GM12878 (cell line): ENCODE data around the gene CACNA1A. TPM values are rescaled to one million over a fixed set of nuclear protein-coding genes. Genes with fewer than 3 reads are reported as not detected.

ENCODE experiments used
- ATAC-seq: fragments of 200-7000 bp; cut with Tn5 transposase; 3 replicates; pipeline ENCODE4 v1.9.1; 2020; ENCODE audit warnings: mild to moderate bottlenecking, moderate library complexity
- BruUV-seq: library from RNA; stranded (reverse); fragments of 400-500 nt; replicated peaks from 2 replicates; lab custom pipeline; 2021; lab: Mats Ljungman, UMichigan
- CTCF ChIA-PET: fragments of 300-600 bp; sonication (Branson Sonifier 250); formaldehyde crosslinking; extraction: SDS; loops from one replicate; lab custom pipeline; 2021; ENCODE audit warnings: inconsistent platforms; lab: Yijun Ruan, JAX
- POLR2A ChIA-PET: fragments of 350-600 bp; formaldehyde crosslinking; extraction: SDS; loops from one replicate; lab custom pipeline; 2021; ENCODE audit warnings: inconsistent platforms; lab: Charles Lee
- RAD21 ChIA-PET: fragments of 300-600 bp; sonication (Branson Sonifier 250); formaldehyde crosslinking; loops from one replicate; lab custom pipeline; 2023; ENCODE audit warnings: antibody characterized with exemption; ENCODE audit not compliant: unreplicated experiment; lab: Charles Lee
- SMC1A ChIA-PET: fragments of 300-600 bp; sonication (Branson Sonifier 250); formaldehyde crosslinking; loops from one replicate; lab custom pipeline; 2023; ENCODE audit not compliant: unreplicated experiment, uncharacterized antibody; lab: Charles Lee
- DNase-seq: peaks from one replicate; pipeline ENCODE4 v3.0.0-alpha.2; 2011; ENCODE audit warnings: low read depth, low spot score
- FAIRE-seq: peaks from 3 replicates; lab custom pipeline; 2011; peaks lifted over from hg19 to GRCh38; lab: Jason Lieb, UNC
- H2AFZ ChIP-seq: 2 replicates; pipeline ENCODE4 v1.6.0; 2011; ENCODE audit warnings: low read depth, low read length, control low read depth; ENCODE audit not compliant: control insufficient read depth
- H3K27ac ChIP-seq: 2 replicates; pipeline ENCODE4 v1.5.1; 2011; ENCODE audit warnings: control low read depth; ENCODE audit not compliant: control insufficient read depth, insufficient read depth
- H3K27me3 ChIP-seq, 2 experiments: replicated peaks in 1 of 2; 2 replicates each; pipeline versions ENCODE4 v1.6.0 to v1.6.1; 2011; ENCODE audit warnings: low read length in 1 of 2; ENCODE audit not compliant: control insufficient read depth in 2 of 2, insufficient read depth in 2 of 2
- H3K36me3 ChIP-seq, 2 experiments: 2 replicates each; pipeline ENCODE4 v1.5.1; 2011; ENCODE audit warnings: low read length in 1 of 2; ENCODE audit not compliant: control insufficient read depth in 2 of 2, insufficient read depth in 2 of 2
- H3K4me1 ChIP-seq: 2 replicates; pipeline ENCODE4 v1.6.1; 2011; ENCODE audit warnings: mild to moderate bottlenecking, low read length, moderate library complexity, mixed read lengths; ENCODE audit not compliant: control insufficient read depth, insufficient read depth
- H3K4me2 ChIP-seq: 2 replicates; pipeline ENCODE4 v1.6.0; 2011; ENCODE audit warnings: control low read depth; ENCODE audit not compliant: control insufficient read depth, insufficient read depth
- H3K4me3 ChIP-seq: fragments of 200-600 bp; sonication (generic); 2 replicates; pipeline ENCODE4 v1.5.1; 2016
- H3K79me2 ChIP-seq: 2 replicates; pipeline ENCODE4 v1.6.0; 2011; ENCODE audit warnings: low read length; ENCODE audit not compliant: control insufficient read depth, insufficient read depth
- H3K9ac ChIP-seq: 2 replicates; pipeline ENCODE4 v1.8.0; 2011; ENCODE audit warnings: low read length, control low read depth, mixed read lengths; ENCODE audit not compliant: control insufficient read depth, insufficient read depth
- H3K9me3 ChIP-seq: replicated peaks from 3 replicates; pipeline ENCODE4 v1.5.1; 2011; ENCODE audit warnings: mild to moderate bottlenecking, low read length; ENCODE audit not compliant: control insufficient read depth, insufficient read depth
- H4K20me1 ChIP-seq: 2 replicates; pipeline ENCODE4 v1.6.0; 2011; ENCODE audit not compliant: control insufficient read depth, insufficient read depth
- MXI1 ChIP-seq: fragments of 150-350 bp; IDR thresholded peaks from 2 replicates; pipeline ENCODE4 v1.6.1; 2011; ENCODE audit warnings: low read depth, mild to moderate bottlenecking, inconsistent platforms, low read length, improper control_type of control experiment
- NFYA ChIP-seq: IDR thresholded peaks from 2 replicates; pipeline ENCODE4 v1.6.1; 2011; ENCODE audit warnings: low read depth, mild to moderate bottlenecking, low read length, improper control_type of control experiment, borderline replicate concordance
- PML ChIP-seq: IDR thresholded peaks from 2 replicates; pipeline ENCODE4 v1.6.1; 2012; ENCODE audit warnings: low read length, inconsistent platforms
- SMAD5 ChIP-seq: IDR thresholded peaks from 2 replicates; pipeline ENCODE4 v1.6.1; 2016; ENCODE audit warnings: antibody characterized with exemption, low read depth
- SMC3 ChIP-seq: IDR thresholded peaks from 2 replicates; pipeline ENCODE4 v1.6.1; 2011; ENCODE audit warnings: low read length, improper control_type of control experiment, borderline replicate concordance
- USF2 ChIP-seq: IDR thresholded peaks from 2 replicates; pipeline ENCODE4 v1.6.1; 2011; ENCODE audit warnings: low read depth, low read length, improper control_type of control experiment, borderline replicate concordance
- ZBTB4 ChIP-seq: fragments of 450-650 bp; formaldehyde crosslinking; IDR thresholded peaks from 2 replicates; pipeline ENCODE4 v1.4.0; 2022; ENCODE audit warnings: mild to moderate bottlenecking, moderate library complexity
- ZNF274 ChIP-seq: IDR thresholded peaks from one replicate; pipeline ENCODE4 v1.8.0; 2011; ENCODE audit not compliant: insufficient read length, insufficient read depth
- WGBS: methylation state at CpG from one replicate; pipeline ENCODE4 v1.1.6; 2016; ENCODE audit warnings: low lambda C conversion rate; ENCODE audit not compliant: insufficient replicate concordance, insufficient coverage; ENCODE audit errors: missing lambda C conversion rate; 5-methylcytosine and 5-hydroxymethylcytosine counted together
- in situ Hi-C: fragments of 300-500 bp; cut with MboI; formaldehyde crosslinking; loops from 9 replicates; pipeline ENCODE4 v1.14.3; 2018; ENCODE audit warnings: mixed read lengths
- intact Hi-C: fragments of 100-400 bp; cut with micrococcal nuclease; formaldehyde crosslinking; loops from one replicate; pipeline ENCODE4 v1.14.2; 2022; ENCODE audit not compliant: unreplicated experiment
- polyA plus RNA-seq, 11 experiments: library from polyadenylated mRNA; depleted of rRNA in 4 of 11; unstranded in 6 of 11; stranded (reverse) in 5 of 11; fragments of >200 nt; fragmentation: Nextera tagmentation in 4 of 11; fragmentation: Illumina TruSeq in 1 of 11; extraction: Ambion mirVana in 4 of 11; extraction: Trizol in 1 of 11; gene quantifications; 1 replicate in 1 of 11; 2 replicates in 10 of 11; pipeline versions ENCODE4 v1.2.1 to v1.2.3, GENCODE V29; 2011 to 2016; ENCODE audit warnings: inconsistent platforms in 2 of 11, missing spikeins in 2 of 11, low read depth in 1 of 11
- total RNA-seq, 4 experiments: library from RNA; depleted of rRNA in 3 of 4; stranded (reverse); fragments of >200 nt in 3 of 4; fragmentation: Illumina TruSeq in 1 of 4; extraction: Trizol in 1 of 4; gene quantifications; 2 replicates each; pipeline versions ENCODE4 v1.2.1 to v1.2.3, GENCODE V29; 2013 to 2021
- TF ChIP-seq, protein P1 (sequence below): IDR thresholded peaks from 2 replicates; pipeline ENCODE4 v1.6.1; 2012; ENCODE audit warnings: mild to moderate bottlenecking, low read depth, low read length

Gene CACNA1A
- total and polyA plus RNA-seq, 10 of the 15 experiments (the other 5 are each of a cell fraction or from before 2014, with no cell fraction given): 1.1 to 4.4 (median 2.5) TPM

DNA sequence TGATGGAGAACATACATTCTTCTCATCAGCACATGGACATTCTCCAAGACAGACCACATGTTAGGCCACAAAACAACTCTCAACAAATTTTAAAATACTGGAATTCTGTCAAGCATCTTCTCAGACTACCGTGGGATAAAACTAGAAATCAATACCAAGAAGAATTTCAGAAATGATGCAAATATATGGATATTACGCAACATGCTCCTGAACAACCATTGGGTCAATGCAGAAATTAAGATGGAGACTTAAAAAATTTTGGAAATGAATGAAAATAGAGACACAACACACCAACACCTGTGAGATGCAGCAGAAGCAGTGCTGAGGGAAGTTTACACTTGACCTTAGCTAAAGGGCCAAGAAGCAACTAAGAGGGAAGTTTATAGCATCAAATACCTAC is 162.8 kb downstream of the CACNA1A start:
- no peaks in the 10 kb centered on the region for H3K79me2 ChIP-seq
- H3K9me3 ChIP-seq: no peaks in the 10 kb centered on the region
- intact Hi-C loops: no loop called here
- POLR2A ChIA-PET: no interaction called here
- no peak for ATAC-seq
- TF ChIP-seq, protein P1, sequence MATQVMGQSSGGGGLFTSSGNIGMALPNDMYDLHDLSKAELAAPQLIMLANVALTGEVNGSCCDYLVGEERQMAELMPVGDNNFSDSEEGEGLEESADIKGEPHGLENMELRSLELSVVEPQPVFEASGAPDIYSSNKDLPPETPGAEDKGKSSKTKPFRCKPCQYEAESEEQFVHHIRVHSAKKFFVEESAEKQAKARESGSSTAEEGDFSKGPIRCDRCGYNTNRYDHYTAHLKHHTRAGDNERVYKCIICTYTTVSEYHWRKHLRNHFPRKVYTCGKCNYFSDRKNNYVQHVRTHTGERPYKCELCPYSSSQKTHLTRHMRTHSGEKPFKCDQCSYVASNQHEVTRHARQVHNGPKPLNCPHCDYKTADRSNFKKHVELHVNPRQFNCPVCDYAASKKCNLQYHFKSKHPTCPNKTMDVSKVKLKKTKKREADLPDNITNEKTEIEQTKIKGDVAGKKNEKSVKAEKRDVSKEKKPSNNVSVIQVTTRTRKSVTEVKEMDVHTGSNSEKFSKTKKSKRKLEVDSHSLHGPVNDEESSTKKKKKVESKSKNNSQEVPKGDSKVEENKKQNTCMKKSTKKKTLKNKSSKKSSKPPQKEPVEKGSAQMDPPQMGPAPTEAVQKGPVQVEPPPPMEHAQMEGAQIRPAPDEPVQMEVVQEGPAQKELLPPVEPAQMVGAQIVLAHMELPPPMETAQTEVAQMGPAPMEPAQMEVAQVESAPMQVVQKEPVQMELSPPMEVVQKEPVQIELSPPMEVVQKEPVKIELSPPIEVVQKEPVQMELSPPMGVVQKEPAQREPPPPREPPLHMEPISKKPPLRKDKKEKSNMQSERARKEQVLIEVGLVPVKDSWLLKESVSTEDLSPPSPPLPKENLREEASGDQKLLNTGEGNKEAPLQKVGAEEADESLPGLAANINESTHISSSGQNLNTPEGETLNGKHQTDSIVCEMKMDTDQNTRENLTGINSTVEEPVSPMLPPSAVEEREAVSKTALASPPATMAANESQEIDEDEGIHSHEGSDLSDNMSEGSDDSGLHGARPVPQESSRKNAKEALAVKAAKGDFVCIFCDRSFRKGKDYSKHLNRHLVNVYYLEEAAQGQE: no peak
- TF ChIP-seq, all 136 proteins: peak for 0
- H3K27ac ChIP-seq: no peak overlapping the region
- no peaks in the 10 kb centered on the region for H4K20me1 ChIP-seq
- H3K9ac ChIP-seq: no peak overlapping the region
- no TSS peak for BruUV-seq
- no peaks in the 10 kb centered on the region for H3K27me3 ChIP-seq
- in situ Hi-C loops: no loop called here
- 0% methylated on average over 2 of the region's 2 CpGs for WGBS
- FAIRE-seq (no peak), DNase-seq (no peak)
- no peak overlapping the region for H2AFZ ChIP-seq
- no peak overlapping the region for H3K4me3 ChIP-seq
- H3K36me3 ChIP-seq: no peaks in the 10 kb centered on the region; a peak in 1 of 4 replicates
- H3K4me2 ChIP-seq: no peak overlapping the region
- H3K4me1 ChIP-seq: no peaks in the 10 kb centered on the region
- ChIA-PET CTCF (interaction anchor here (0.6 kb wide), 2 partner anchors 972 to 1228 kb away, joined by 3 read pairs; partner anchors contain the start of gene NDUFB7), RAD21 (no interaction called here), SMC1A (no interaction called here)

DNA sequence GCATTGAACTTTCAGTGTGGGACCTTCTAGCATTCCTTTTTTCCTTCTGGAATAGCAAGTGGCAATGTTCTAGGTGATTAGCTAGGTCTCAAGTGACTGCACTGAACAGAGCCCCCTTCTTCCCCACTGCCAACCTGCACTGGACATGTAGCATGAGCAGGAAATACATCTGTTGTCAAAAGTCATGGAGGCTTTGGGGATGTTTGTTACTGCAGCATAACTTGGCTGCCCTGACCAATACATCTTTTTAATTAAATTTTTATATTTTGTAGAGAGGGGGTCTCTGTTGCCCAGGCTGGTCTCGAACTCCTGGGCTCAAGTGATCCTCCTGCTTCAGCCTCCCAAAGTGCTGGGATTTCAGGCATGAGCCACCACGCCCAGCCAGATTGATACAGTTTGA is 163.6 kb downstream of the CACNA1A start:
- ChIA-PET POLR2A (no interaction called here), SMC1A (no interaction called here), CTCF (interaction anchor here (0.6 kb wide), 1 partner anchor 359 kb away, joined by 3 read pairs; no protein-coding TSS in a partner anchor), RAD21 (no interaction called here)
- Histone ChIP-seq H3K27me3 (no peaks in the 10 kb centered on the region), H3K4me3 (no peak overlapping the region), H3K36me3 (no peaks in the 10 kb centered on the region; a peak in 1 of 4 replicates), H4K20me1 (no peaks in the 10 kb centered on the region), H3K4me1 (no peaks in the 10 kb centered on the region), H2AFZ (no peak overlapping the region), H3K9me3 (no peaks in the 10 kb centered on the region), H3K79me2 (no peaks in the 10 kb centered on the region), H3K9ac (no peak overlapping the region), H3K4me2 (no peak overlapping the region), H3K27ac (no peak overlapping the region)
- no peak for DNase-seq
- WGBS: 0% methylated on average over 2 of the region's 2 CpGs
- FAIRE-seq: no peak
- BruUV-seq: no TSS peak
- intact Hi-C loops (no loop called here), in situ Hi-C loops (no loop called here)
- ATAC-seq: no peak
- TF ChIP-seq USF2 (no peak), MXI1 (no peak), SMC3 (no peak), ZBTB4 (no peak), PML (no peak), NFYA (no peak), ZNF274 (no peak), SMAD5 (no peak)
